ENCODE measurements around the gene ABHD4.

Gene ABHD4

DNA sequence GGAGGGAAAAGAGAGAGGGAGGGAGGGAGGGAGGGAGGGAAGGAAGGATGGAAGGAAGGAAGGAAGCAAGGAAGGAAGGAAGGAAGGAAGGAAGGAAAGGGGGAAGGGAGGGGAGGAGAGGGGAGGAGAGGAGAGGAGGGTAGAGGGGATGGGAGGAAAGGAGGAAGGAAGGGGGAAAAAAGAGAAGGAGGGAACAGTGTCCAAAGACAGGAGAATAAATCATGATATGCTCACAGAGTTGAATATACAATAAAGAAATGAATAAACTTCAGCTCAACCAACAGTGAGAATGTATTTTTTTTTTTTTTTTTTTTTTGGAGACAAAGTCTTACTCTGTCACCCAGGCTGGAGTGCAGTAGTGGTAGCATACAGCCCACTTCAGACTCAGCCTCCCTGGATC, 42.1 kb downstream of the ABHD4 start:
- ChIA-PET CTCF (interaction anchor here (0.8 to 1.3 kb wide), 2 partner anchors 12 to 49 kb away, joined by 3 read pairs; no protein-coding TSS in a partner anchor), POLR2A (no interaction called here)
- DNase-seq (ENCODE audit: extremely low spot score) = no peak
- TF ChIP-seq, protein P1, sequence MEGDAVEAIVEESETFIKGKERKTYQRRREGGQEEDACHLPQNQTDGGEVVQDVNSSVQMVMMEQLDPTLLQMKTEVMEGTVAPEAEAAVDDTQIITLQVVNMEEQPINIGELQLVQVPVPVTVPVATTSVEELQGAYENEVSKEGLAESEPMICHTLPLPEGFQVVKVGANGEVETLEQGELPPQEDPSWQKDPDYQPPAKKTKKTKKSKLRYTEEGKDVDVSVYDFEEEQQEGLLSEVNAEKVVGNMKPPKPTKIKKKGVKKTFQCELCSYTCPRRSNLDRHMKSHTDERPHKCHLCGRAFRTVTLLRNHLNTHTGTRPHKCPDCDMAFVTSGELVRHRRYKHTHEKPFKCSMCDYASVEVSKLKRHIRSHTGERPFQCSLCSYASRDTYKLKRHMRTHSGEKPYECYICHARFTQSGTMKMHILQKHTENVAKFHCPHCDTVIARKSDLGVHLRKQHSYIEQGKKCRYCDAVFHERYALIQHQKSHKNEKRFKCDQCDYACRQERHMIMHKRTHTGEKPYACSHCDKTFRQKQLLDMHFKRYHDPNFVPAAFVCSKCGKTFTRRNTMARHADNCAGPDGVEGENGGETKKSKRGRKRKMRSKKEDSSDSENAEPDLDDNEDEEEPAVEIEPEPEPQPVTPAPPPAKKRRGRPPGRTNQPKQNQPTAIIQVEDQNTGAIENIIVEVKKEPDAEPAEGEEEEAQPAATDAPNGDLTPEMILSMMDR (IDR thresholded peaks at IDR 0.05; ENCODE audit: control extremely low read depth, extremely low read depth, low read depth, missing control alignments) = no peak

DNA sequence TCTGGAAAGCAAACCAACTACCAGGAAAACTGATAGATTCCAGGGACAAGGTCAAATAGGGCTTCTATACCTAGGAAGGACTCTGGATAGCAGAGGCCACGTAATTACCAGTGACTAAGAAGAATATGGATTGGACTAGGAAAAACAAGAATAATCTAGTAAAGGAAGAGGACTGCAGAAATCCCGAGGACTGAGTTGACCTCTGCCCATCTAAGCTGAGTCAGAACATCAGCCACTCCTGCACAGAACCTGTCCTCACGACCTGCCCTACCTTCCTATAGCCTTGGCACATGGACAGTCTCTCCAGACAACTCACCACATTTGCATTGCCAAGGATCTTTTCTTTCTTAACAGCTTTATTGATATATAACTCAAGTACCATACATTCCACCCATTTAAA, 43.7 kb downstream of the ABHD4 start:
- ChIA-PET POLR2A (no interaction called here), CTCF (interaction anchor here (1.0 to 4.5 kb wide), 5 partner anchors 9 to 211 kb away, joined by 3 to 35 read pairs (median 8); no protein-coding TSS in a partner anchor)
- DNase-seq (ENCODE audit: extremely low spot score) = no peak
- TF ChIP-seq, protein P1 (IDR thresholded peaks at IDR 0.05; ENCODE audit: control extremely low read depth, extremely low read depth, low read depth, missing control alignments) = no peak

DNA sequence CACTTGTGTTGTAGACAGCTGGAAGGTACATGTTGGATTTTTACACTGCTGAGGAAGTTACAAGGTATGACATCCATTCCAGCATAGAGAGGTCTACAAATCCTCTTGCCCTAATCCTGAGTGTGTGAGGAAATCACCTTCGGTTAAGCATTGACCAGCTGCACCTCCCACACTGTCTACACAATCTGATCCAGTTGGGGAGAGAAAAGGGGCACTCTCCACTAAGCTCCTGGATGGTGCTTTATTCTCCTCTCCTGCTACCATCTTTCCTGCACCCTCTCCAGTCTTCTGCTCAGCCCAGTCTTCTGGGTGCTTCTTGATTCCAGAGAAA, 46.2 kb downstream of the ABHD4 start, which contains the start of gene OR6J1:
Gene OR6J1 (minus strand): TSS at position 48 of the 331 bp plus-strand sequence. CDS start 9,541 bp downstream, outside the sequence.
- CTCF ChIA-PET = interaction anchor here (1.2 to 4.5 kb wide), 4 partner anchors 8 to 74 kb away, joined by 3 to 35 read pairs (median 4); partner anchors contain the start of gene DAD1
- no peak for DNase-seq (ENCODE audit: extremely low spot score)
- POLR2A ChIA-PET = no interaction called here
- TF ChIP-seq, protein P1 (IDR thresholded peaks at IDR 0.05; ENCODE audit: control extremely low read depth, extremely low read depth, low read depth, missing control alignments) = no peak

DNA sequence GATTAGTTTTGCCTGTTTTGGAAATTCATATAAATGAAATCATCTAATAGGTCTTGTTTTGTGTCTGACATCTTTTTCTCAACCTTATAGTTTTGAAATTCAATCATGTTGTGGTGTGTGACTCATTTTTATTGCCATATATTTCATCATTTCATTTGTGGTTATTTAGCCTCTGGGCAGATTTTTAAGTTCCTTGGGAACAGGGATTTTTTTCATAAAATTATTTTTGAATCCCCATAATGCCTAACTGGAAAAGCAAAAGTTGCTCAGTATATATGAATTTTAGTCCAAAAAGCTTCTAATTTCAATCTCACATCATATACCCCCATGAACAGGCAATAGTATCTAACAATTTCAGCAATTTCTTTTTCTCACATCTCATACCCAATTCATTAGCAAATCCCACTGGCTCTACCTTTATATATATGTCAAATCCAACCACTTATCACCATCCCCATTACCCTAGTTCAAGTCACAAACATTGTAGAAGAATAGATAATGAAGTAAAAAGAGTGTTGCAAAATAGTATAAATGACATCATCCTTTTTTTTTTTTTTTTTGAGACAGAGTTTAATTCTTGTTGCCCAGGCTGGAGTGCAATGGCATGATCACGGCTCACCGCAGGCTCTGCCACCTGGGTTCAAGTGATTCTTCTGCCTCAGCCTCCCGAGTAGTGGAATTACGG, 48.6 kb downstream of the ABHD4 start:
- TF ChIP-seq, protein P1 (IDR thresholded peaks at IDR 0.05; ENCODE audit: control extremely low read depth, extremely low read depth, low read depth, missing control alignments) = no peak
- POLR2A ChIA-PET = no interaction called here
- DNase-seq (ENCODE audit: extremely low spot score) = no peak
- CTCF ChIA-PET = interaction anchor here (1.0 to 7.9 kb wide), 5 partner anchors 13 to 206 kb away, joined by 3 to 108 read pairs (median 6); no protein-coding TSS in a partner anchor

DNA sequence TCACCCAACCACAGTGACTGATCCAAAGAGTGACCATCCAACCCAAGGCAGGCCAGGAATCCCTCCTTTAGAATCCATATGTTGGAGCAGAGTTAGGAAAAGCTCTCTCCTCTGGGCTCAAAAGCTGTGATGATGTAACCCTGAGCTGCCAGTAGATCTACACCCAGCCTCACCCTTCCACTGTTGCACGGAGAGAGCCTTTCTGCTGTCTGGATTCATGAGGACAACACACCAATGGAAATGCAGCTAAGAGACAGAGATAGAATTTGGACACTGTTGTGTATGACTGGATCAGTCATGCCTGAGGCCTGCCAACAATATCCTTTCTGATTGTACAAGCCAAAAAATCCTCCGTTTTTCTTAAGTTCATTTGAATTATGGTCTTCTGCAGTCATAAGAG, 50.4 kb downstream of the ABHD4 start:
- no peak for DNase-seq (ENCODE audit: extremely low spot score)
- ChIA-PET CTCF (interaction anchor here (1.1 to 7.9 kb wide), 8 partner anchors 11 to 204 kb away, joined by 3 to 108 read pairs (median 4); no protein-coding TSS in a partner anchor), POLR2A (no interaction called here)
- TF ChIP-seq, protein P1 (IDR thresholded peaks at IDR 0.05; ENCODE audit: control extremely low read depth, extremely low read depth, low read depth, missing control alignments) = no peak

DNA sequence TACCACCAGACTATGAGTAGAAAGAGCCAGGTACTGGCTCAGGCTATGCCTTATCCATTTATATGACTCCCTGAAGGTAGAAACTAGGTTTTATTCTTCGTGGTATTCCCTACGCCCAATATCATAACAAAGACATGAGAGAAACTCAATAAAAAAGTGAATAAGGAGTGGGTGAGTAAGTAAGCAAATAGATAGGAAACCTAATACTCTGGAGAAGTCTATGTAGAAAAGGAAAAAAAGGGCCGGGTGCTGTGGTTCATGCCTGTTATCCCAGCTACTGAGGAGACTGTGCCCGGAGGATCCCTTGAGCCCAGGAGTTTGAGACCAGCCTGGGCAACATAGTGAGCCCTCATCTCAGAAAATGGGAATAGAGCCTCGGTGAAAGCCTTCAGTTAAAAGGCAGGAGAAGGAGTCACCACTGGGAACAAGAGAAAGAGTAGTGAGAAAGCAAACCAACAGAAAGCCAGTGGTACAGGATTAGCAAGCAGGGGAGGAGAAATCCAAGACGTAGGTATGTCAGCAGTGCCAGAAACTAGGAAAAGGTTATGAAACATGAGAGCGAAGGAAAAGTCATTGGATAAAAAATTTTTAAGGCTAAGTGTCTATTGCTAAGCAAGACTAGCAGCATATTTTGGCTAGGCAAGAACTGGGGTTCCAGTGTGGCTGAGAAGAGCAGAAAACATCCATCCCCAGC, 52.1 kb downstream of the ABHD4 start:
- POLR2A ChIA-PET = no interaction called here
- no peak for DNase-seq (ENCODE audit: extremely low spot score)

More for the DNA sequence above, 52.1 kb downstream of the ABHD4 start:
- CTCF ChIA-PET = interaction anchor here (0.9 to 7.9 kb wide), 5 partner anchors 24 to 78 kb away, joined by 3 to 108 read pairs (median 3); partner anchors contain the start of gene DAD1
- TF ChIP-seq, protein P1 (IDR thresholded peaks at IDR 0.05; ENCODE audit: control extremely low read depth, extremely low read depth, low read depth, missing control alignments) = no peak

Measured in GM10248 (cell line).